NCI-H2171 (cell line): ENCODE measurements around the gene BRAT1.

Experiments used
- DNase-seq: peaks from one replicate; lab custom pipeline; 2025; lab: John Stamatoyannopoulos, UW

Gene BRAT1

DNA sequence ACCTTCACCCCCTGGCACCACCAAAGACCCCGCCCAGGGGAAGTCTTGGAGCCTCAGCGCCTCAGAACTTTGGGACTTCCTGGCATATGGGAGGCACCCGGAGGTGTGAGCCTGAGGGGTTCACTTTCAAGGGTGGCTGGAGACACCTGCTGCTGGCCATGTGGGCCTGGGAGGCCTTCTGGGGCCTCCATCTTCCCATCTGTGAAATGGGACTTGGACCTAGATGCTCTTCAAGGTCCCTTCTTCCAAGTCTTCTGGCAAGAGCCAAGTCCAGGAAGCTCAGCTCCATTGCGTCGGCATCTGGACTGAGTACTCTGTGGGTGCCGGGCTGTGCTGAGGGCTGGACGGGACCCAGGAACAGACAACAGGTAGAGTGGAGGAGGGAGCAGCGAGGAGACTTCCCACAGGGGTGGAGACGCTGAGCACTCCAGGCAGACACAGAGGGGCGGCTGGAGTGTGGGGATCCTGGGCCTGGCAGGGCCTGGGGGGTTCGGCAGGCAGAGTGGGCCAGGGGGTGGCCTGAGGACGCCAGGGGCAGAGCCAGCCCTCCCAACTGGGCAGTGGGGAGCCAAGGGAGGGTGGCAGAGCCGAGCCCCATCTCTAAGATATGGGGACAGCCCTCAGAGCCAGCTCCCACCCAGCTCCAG is 45.1 kb downstream of the BRAT1 start:
- DNase-seq, result no peak

DNA sequence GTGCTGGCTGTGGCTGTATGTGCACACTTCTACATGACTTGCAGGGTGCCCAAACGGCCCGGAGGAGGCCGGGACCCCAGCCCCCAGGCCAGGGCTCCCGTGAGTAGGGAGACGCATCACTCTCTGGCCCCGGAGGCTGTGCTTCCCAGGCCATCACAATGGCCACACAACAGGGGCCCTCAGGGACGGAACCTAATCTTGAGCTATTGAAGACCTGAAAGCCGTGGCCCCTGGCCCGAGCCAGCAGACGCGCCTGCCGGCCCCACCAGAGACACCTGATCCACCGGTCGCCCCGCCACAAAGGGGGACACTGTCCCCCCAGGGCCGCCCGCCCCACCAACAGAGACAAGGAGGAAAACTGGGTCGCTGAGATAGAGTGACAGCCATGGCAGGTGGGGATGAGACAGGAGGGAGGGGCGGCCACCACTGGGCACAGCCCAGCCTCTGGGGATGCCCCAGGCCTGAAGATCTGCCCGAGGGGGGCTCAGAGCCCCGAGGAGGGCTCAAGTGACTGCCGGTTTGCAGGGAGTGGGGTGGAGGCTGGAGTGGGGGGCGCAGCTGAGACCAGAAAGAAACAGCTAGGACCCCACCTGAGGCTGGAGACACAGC is 45.9 kb downstream of the BRAT1 start:
- no peak for DNase-seq

DNA sequence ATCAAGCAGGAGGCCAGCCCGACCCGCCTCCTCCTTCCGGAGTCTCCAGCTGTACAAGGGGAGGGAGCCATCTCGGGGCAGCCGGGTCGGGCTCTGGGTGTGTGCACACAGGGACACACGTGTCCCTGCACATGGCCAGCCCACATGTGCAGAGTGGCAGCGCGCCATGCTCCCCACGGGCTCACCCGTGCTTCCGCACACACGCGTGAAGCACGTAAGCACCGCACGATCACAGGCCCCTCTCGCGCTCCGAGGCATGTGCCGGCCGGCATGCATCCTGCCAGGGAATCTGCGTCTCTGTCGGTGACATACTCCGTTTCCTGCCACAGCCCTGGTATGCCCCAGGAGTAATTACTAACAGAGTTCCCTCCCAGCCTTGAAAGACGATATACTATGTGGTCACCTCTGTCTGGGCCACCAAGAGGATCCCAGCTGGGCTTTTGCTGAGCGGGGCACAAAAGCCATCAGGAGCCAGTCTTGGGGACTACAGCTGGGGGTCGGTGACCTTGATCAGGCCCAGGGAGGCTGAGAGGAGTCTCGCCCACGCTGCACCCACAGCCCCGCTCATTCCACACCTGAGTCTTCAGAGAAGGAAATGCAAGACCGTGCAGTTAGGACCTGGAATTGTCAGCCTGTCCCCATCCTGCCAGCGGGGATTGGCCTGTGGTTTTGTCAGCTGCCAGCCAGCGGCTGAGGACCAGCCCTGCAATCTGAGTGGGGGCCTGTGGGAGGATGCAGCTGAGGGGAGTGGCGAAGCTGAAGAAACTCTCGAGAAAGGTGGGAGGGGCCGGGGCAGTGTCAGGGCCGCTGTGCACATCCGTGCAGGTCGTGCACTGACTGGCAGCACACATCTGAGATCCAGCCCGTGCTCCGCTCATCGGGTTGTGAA is 46.8 kb downstream of the BRAT1 start:
- DNase-seq, result no peak

DNA sequence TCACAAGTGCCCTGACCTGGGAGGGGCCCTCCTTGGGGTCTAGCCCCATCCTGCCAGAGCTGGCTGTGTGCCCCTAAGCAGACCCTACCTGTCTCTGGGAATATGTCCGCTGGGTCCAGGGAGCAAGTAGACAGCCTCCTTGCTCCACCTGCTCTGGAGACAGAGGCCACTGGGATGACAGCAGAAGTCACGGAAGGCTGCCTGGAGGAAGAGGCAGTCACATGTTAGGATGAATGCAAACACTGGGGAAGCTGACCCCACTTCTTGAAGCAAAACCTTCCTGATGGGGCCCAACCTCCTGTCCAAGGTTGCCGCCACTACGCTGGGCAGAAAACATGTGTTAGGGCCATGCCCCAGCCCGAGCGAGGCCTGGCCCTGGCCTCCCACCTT is 47.4 kb downstream of the BRAT1 start:
- no peak for DNase-seq

DNA sequence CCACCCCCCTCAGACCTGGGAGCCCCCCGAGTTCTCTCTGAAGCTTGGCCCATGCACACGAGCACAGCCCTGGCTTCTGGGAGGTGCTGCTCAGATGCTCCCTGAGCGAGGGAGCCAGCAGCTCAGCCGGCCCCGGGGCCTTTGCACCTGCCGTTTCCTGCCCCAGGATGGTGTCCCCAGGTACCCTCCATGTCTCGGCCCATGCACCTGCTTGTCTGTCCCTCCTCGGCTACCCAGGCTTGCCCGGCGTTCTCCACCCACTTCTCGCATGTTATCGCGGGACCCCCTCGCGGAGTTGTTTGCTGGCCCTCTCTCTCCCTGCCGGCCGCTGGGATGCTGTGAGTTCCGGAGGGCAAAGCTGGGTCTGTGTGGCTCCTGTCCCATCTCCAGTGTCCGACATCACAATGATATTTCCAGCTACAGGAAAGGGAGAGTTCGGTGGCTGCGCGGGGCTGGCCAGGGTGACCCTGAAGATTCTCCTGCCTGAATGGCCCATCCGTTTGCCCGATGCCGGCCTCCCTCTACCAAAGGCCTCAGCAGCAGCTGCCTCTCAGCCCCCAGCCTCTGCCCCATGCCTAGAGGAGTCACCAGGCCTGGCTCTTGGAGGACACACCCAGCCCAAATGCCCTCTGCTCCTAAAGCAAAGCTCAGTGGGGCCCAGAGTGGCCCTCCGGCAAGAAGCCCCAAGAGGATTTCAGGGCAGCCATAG is 48.0 kb downstream of the BRAT1 start:
- no peak for DNase-seq

DNA sequence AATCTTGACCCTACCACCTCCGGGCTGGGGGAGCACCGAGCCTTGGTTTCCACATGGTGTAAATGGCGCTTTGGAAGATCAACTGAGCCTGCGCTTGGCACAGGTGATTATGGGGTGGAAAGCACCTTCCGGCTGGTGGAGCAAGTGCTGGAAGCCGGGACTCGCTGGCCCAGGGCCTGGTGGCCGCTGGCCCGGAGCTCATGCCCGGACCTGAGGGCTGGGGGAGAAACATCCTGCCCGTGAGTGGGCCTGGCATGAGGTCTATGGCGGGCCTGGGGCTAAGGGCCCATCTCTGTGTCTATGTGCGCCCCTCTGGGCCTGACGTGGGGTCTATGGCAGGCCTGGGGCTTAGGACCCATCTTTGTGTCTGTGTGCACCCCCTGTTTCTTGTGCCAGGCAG is 49.9 kb downstream of the BRAT1 start:
- DNase-seq, result no peak

DNA sequence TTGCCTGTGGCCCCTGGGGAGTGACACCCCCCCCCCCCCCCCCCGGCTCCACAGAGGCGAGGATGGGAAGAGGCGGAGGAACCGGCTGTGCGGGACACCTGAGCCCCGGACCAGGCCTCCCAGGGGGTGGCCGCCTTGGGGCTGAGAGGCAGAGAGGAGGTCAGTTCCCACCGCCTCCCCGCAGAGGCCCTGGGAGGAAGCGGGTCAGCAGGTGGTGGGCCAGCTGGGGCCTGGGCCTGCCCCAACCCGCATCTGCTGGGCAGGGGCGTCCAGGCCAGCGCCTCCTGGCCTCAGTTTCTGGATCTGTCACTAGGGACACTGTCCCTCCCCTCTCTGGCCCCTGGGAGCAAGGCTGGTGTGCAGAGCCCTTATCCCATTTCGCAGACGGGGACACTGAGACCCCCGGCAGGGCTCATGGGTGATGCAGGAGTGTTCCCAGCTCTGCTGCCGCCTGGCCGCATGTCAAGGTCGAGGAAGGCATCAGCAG is 50.4 kb downstream of the BRAT1 start:
- no peak for DNase-seq

DNA sequence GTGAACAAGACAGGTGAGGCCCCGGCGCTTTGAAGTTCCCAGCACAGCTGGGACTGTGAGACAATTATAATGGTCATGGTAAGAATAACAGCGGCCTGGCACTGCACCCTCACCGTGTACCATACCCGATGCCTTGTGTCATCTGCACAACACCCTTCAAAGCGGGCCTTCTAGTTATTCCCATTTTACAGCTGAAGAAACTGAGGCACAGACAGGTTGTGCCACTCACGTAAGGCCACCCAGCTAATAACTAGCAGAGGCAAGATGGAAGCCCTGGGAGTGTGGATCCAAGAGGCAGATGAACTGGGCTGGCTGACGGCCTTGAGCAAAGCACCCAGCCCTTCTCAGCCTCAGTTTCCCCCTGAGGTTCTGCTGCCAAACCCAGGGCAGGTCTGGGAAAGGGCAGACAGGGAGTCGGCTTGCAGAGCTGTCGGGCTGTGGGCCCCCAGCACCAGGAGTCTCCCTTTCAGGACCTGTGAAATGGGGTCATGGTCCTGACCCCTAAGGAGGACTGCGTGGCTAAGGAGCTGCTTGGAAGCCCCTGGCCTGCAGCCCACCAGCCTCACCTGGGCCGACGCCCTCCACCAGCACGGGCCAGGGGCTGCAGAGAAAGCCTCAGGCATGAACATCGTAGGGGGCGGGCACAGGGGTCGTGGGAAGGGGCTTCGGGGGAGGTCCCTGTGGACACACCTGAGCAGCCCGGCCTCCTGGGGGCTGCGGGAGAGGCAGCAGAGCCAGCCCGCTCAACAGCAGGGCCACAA is 51.0 kb downstream of the BRAT1 start:
- DNase-seq, result no peak

DNA sequence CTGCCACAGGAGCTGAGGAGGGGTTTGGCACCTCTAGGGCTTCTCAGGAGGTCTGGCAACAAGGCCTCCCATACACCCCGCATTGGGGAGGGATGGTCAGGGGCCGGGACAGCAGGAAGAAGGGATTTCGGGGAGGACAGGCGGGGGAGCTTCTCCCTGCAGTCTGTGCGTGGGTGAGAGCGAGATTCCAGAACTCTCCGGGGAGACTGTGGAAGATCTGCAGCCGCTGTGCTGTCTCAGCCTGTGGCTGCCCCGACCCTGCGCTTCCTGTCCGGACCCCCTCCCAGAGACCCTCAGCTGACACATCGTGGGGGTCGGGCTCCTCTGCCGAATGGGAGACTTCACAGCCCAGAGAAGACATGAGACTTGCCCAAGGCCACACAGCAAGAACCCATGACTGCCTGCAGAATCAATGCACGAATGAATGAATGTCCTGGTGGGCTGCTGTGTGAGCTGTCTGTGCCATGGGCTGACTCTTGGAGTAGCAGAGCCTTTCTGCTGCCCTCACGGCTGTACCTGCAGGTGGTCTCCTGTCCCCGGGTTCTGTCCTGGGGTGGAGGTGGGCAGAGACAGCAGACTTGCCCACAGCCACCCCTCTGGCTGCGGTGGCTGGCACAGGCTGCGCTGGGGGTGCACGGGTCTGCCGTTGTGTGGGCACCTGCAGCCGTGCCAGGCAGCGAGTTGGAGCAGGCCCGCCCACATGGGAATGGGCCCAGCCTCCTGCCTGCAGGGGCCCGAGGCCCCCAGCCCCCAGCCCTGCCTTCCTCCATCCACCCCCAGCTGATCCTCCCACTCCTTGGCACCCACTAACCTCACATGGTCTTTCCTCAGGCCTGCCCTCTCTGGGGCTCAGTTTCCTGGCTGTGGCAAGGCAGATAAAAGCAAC is 52.0 kb downstream of the BRAT1 start:
- no peak for DNase-seq

DNA sequence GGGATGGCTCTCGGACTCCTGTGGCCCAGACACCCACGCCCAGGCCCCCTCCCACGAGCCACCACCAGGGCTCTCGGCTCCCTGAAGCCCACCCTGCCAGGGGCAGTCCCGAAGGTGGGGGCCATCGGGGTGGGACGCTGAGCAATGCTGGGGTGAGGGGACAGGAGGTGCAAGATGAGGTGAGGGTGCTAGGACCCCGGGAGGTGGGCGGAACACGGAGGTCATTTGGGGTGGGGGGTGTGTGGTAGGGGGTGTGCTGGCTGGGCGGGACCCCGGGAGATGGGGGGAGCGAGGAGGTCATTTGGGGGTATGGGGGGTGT is 52.7 kb downstream of the BRAT1 start:
- no peak for DNase-seq

DNA sequence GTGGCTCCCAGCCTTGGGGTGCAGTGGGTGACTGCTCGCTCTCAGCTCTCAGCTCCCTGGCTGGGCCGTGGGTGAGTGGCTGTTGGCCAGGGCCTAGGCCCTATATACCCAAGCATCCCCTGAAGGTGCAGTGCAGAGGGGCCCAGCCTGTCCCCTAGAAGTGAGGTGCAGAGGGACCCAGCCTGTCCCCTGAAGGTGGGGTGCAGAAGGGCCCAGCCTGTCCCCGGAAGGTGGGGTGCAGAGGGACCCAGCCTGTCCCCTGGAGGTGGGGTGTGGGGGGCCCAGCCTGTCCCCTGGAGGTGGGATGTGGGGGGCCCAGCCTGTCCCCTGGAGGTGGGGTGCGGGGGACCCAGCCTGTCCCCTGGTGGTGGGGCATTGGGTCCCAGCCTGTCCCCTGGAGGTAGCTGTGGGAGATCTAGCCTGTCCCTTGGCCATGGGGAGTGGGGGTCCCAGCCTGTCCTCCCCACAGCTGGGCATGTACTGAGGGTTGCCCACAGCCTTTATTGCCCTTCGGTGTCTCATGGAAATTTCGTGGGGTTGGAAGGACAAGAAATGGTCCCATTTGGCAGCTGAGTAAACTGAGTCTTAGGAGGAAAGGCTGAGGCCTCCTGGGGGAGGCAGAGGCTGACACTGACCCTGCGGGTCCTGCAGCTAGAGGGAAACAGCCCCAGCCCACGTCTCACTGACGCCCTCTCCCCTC is 53.2 kb downstream of the BRAT1 start:
- DNase-seq, result no peak

DNA sequence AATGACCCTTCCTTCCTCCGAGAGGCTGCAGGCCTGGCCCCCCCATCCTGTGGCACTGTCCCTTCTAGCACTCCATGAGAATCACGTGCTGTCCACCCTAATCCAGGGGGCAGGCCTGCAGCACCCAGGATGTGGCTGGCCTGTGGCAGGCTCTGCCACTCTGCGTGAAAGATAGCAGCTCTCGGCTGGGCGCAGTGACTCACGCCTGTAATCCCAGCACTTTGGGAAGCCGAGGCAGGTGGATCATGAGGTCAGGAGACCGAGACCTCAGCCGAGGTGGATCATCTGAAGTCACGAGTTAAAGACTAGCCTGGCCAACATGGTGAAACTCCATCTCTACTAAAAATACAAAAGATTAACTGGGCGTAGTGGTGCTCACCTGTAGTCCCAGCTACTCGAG is 54.6 kb downstream of the BRAT1 start:
- DNase-seq, result no peak

DNA sequence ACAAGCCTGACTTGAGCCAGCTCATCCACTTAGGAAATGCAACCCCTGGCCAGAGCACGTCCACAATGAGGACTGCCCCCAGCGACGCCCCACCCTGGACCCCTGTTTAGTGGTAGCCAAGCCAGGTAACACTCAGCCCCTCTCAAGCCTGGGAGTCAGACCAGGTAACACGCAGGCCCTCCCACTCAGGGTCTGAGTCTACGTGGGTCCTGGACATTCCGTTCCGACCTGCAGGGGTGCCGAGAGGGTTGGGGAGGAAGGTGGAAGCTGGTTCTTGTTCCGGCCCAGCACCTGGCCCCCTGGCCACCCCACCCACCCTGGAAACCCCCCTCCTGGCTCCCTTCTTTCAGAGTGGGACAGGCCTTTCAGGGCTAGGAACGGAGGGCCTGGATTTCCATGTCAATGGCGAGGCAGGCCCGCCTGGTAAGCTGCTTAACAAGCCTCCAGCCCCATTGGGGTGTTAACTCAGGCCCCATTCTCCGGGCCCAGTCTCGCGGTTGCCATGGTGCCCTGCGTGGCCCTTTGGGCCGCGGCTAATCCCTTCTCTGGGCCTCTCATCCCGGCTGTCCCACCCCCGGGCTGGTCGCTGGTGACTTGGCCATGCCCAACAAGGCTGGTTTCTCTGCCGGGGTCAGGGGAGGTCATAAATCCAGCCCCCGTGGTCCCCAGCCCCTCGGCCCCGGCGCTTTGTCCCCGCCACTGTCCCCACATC is 55.4 kb downstream of the BRAT1 start:
- no peak for DNase-seq

DNA sequence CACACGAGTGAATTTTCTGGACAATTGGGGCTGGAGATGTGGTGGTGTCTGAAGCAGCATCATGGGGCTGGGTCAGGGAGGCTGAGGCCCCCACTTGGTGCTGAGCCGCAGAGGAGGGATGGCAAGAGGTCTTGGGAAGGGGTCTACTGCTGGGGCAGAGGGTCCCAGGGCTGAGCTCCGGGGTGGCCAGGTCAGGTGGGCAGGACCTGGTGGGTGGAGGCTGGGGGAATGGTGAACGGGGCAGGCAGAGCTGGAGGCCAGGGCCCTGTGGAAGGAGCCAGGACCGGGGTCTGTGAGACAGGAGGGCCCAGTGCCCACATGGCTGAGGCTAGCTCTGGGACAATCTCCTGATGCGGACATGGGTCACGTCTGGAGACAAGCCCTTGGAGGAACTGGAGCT is 56.1 kb downstream of the BRAT1 start:
- DNase-seq, result no peak

DNA sequence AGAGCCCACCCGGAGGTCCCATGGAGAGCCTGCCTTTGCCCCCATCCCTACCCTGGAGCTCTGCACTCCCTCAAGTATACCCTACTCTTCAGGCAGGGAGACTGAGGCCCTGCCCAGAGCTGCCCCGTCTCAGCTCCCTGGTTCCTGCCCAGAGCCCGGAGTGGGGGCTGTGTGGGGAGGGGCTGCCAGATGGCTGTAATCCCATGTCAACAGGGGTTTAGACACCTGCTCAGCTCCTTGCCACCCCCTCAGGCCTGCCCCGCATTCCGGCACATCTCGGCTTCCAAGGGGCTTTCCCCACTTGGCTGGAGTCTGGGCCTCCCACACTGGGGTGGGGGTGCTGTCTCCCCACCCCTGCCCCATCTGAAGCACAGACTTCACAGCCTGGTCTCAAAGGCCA is 56.6 kb downstream of the BRAT1 start:
- no peak for DNase-seq

DNA sequence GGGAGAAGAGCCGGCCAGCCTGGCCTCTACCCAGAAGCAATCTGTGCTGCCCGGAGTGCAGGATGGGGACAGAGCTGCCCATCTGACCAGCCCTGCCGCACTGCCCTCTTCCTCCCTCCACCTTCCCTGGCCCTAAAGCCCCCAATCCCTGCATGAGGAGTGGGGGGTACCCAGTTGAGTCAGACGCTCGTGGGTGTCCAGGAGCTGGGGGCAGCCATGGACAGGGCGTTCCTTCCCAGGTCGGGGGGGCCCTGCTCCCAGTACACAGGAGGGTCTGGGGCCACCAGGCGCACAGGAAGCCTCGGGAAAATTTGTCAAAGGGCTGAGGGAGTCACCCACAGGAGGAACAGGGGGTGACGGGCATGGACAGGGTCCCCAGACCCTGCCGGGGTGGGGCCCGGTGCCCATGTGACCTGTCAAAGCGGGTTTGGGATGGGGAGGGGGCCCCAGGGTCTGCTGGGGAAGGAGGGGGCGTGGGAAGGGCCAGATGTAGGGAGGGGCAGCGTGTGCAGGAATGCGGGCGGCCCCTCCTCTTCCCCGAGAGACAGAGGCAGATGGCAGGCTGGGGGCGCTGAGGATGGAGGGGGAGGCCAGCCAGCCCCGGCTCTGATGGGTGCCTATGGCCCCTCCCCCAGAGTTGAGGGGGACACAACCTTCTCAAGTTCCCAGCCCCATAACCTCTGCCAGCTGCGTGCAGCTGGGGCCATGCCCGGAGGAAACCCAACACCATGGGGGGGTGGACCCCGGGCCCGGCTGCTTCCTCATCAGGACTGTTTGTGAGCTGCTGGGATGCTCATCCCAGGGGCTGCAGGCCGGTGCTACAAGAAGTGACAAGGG is 57.6 kb downstream of the BRAT1 start:
- DNase-seq, result peak; percentile 71

DNA sequence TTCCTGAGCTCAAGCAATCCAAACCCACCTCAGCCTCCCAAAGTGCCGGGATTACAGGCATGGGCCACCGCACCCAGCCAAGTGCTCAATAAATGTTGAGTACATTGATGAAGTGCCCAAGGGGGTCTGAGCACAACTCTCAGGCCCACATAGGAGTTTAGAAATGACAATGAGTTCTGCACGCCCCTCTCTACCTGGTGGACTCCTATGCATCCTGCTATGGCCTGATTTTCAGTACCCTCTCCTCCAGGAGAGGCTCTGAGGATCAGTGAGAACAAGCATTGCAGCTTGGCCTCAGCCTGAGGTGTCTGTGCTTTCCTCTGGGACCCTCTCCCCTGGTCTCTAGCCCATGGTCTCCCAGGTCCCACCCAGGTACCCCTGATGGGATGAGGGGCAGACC is 58.3 kb downstream of the BRAT1 start:
- no peak for DNase-seq

DNA sequence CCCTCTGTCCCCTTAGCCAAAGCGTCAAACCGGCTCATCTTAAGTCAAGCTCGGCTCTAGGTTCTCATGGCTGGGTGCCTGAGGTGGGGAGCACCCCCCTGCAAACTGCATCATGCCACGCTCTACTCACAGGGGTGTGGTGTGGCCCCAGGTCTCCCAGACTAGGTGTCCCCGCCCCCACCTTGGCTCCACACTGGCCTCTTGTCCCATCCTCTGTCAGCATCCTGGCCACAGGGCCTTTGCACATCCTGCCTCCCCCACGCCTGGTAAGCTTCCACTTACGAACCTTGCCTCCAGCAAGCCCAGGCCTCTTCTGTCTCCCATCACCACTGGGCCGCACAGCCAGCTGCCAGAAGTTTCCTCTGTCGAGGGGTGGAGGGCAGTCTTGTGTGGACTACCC is 58.9 kb downstream of the BRAT1 start:
- DNase-seq, result no peak
